ENCODE measurements around the gene DIAPH3. TPM values are rescaled to one million over a fixed set of nuclear protein-coding genes. Genes with fewer than 3 reads are reported as not detected.

The DIAPH3 gene
- total RNA-seq, 2 donors from 2014 or later = 0.27 to 2.4 TPM

DNA sequence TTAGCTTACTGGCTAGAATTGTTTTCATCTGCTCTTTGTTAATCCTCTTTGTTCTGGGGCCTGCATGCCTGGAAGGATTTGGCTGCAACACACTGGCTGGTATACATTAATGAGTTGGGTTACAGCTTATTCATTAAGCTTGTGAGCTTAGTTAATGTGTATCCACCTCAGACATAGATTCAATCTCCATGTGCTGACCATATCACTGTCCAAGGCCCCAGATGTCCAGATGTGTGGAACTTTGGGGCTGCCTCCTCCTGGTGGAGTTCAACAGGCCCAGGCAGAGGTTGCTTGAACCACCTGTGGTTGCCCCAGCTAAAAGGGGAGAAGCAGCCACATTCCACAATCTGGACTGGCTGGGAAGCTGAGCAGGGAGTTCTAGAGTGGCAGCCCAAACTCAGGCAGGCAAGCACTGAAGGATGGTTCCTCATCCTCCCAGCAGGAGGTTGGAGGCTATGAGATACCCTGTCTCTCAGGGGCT, 5.4 kb downstream of the DIAPH3 start:
- Histone ChIP-seq H3K27me3 (replicated peaks; ENCODE audit: insufficient read depth) (no peaks in the 10 kb centered on the region), H3K9me3 (no peaks in the 10 kb centered on the region), H3K4me1 (replicated peaks) (no peaks in the 10 kb centered on the region), H3K27ac (no peak overlapping the region), H3K36me3 (no peaks in the 10 kb centered on the region), H3K4me3 (no peak overlapping the region)
- no peak for DNase-seq (ENCODE audit: low spot score)
- intact Hi-C loops (cut with DNase I) = no loop called here
- no peak for TF ChIP-seq POLR2AphosphoS5 (IDR thresholded peaks at IDR 0.05)
- no peak for TF ChIP-seq POLR2A (IDR thresholded peaks at IDR 0.05)
- TF ChIP-seq, protein P1, sequence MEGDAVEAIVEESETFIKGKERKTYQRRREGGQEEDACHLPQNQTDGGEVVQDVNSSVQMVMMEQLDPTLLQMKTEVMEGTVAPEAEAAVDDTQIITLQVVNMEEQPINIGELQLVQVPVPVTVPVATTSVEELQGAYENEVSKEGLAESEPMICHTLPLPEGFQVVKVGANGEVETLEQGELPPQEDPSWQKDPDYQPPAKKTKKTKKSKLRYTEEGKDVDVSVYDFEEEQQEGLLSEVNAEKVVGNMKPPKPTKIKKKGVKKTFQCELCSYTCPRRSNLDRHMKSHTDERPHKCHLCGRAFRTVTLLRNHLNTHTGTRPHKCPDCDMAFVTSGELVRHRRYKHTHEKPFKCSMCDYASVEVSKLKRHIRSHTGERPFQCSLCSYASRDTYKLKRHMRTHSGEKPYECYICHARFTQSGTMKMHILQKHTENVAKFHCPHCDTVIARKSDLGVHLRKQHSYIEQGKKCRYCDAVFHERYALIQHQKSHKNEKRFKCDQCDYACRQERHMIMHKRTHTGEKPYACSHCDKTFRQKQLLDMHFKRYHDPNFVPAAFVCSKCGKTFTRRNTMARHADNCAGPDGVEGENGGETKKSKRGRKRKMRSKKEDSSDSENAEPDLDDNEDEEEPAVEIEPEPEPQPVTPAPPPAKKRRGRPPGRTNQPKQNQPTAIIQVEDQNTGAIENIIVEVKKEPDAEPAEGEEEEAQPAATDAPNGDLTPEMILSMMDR (IDR thresholded peaks at IDR 0.05) = no peak

- H3K27ac ChIP-seq = no peak overlapping the region
- TF ChIP-seq POLR2AphosphoS5 (IDR thresholded peaks at IDR 0.05) (no peak), POLR2A (IDR thresholded peaks at IDR 0.05) (no peak)
- TF ChIP-seq, protein P1 (IDR thresholded peaks at IDR 0.05) = no peak
- intact Hi-C loops (cut with DNase I) = no loop called here
- no peak for DNase-seq (ENCODE audit: low spot score)
- no peaks in the 10 kb centered on the region for H3K36me3 ChIP-seq
- H3K27me3 ChIP-seq (replicated peaks; ENCODE audit: insufficient read depth) = no peaks in the 10 kb centered on the region
- no peak overlapping the region for H3K4me3 ChIP-seq
- H3K4me1 ChIP-seq (replicated peaks) = no peaks in the 10 kb centered on the region
- no peaks in the 10 kb centered on the region for H3K9me3 ChIP-seq
These were observed 7.8 kb downstream of the DIAPH3 start for GRCh38 chr13:60155978-60156377.

DNA sequence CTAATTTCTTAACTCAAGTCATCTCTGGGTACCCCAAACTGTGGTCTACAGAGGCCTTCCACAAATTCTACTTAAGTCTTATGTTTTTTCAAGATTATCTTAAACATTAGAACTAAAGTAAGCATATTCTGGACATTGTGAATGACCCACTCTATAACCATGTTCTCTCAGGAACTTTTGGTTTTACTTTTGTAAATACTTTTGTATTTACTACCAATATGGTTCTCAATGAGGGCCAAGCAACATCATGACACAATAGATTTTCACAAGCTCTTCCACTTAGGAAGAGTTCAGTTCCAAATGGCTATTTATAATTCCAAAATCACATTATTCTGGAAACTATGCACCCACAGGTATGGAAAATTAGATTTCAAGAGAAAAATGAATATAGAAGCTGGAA, 10.8 kb downstream of the DIAPH3 start:
- DNase-seq (ENCODE audit: low spot score) = no peak

DNA sequence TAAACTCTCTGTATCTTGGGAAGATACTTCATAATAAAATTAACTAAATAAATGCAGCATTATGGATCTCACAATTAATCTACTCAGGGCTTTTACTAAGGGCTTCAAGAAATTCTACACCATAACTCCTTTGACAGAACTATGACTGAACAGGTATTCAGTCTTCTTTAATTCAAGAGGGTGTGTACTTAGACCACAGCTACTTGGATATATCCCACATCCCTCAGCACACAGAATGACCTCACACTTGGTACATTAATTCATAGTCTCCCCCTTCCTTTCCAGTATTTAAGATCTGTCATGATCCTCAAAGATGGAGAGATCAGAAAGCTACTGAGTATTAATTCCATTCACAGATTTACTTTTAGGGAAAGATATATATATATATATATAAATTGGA, 11.6 kb downstream of the DIAPH3 start:
- intact Hi-C loops (cut with DNase I) = no loop called here
- no peaks in the 10 kb centered on the region for H3K4me1 ChIP-seq (replicated peaks)
- H3K27me3 ChIP-seq (replicated peaks; ENCODE audit: insufficient read depth) = no peaks in the 10 kb centered on the region
- DNase-seq (ENCODE audit: low spot score) = no peak
- H3K9me3 ChIP-seq = no peaks in the 10 kb centered on the region
- H3K36me3 ChIP-seq = no peaks in the 10 kb centered on the region
- H3K27ac ChIP-seq = no peak overlapping the region
- H3K4me3 ChIP-seq = no peak overlapping the region
- TF ChIP-seq POLR2A (IDR thresholded peaks at IDR 0.05) (no peak), POLR2AphosphoS5 (IDR thresholded peaks at IDR 0.05) (no peak)
- TF ChIP-seq, protein P1 (IDR thresholded peaks at IDR 0.05) = no peak

More for the DNA sequence above, 10.8 kb downstream of the DIAPH3 start:
- intact Hi-C loops (cut with DNase I) = no loop called here
- H3K4me3 ChIP-seq = no peak overlapping the region
- no peaks in the 10 kb centered on the region for H3K9me3 ChIP-seq
- no peaks in the 10 kb centered on the region for H3K27me3 ChIP-seq (replicated peaks; ENCODE audit: insufficient read depth)
- H3K4me1 ChIP-seq (replicated peaks) = no peaks in the 10 kb centered on the region
- TF ChIP-seq POLR2AphosphoS5 (IDR thresholded peaks at IDR 0.05) (no peak), POLR2A (IDR thresholded peaks at IDR 0.05) (no peak)
- TF ChIP-seq, protein P1 (IDR thresholded peaks at IDR 0.05) = no peak
- H3K27ac ChIP-seq = no peak overlapping the region
- H3K36me3 ChIP-seq = no peaks in the 10 kb centered on the region

- intact Hi-C loops (cut with DNase I) = no loop called here
- Histone ChIP-seq H3K27ac (no peak overlapping the region), H3K27me3 (replicated peaks; ENCODE audit: insufficient read depth) (no peaks in the 10 kb centered on the region), H3K4me3 (no peak overlapping the region), H3K36me3 (no peaks in the 10 kb centered on the region), H3K4me1 (replicated peaks) (no peaks in the 10 kb centered on the region), H3K9me3 (no peaks in the 10 kb centered on the region)
- no peak for TF ChIP-seq POLR2A (IDR thresholded peaks at IDR 0.05)
- TF ChIP-seq, protein P1 (IDR thresholded peaks at IDR 0.05) = no peak
- no peak for TF ChIP-seq POLR2AphosphoS5 (IDR thresholded peaks at IDR 0.05)
- DNase-seq (ENCODE audit: low spot score) = no peak
- 87% methylated on average over 2 of the region's 2 CpGs for WGBS
These were observed 13.2 kb downstream of the DIAPH3 start for GRCh38 chr13:60150538-60150937.

Data from prostate gland (tissue), 2 donors.